ENCODE results near the gene PPARG. TPM values are rescaled to one million over a fixed set of nuclear protein-coding genes. Genes with fewer than 3 reads are reported as not detected.

Gene PPARG
- total and polyA plus RNA-seq, 2 of the 13 experiments (the other 11 are each of a cell fraction or from before 2014, with no cell fraction given): 13.9 to 58.3 TPM

- TF ChIP-seq HINFP (CRISPR knock-in tag; IDR thresholded peaks at IDR 0.05; ENCODE audit: low read depth): no peak
- no peak for TF ChIP-seq ZFP62 (CRISPR knock-in tag; IDR thresholded peaks at IDR 0.05)
- peak; percentile 84 for TF ChIP-seq SP5 (CRISPR knock-in tag; IDR thresholded peaks at IDR 0.05; ENCODE audit: borderline replicate concordance, low read depth)
- peak; percentile 80 for TF ChIP-seq YY1 (IDR thresholded peaks at IDR 0.05; ENCODE audit: insufficient read depth, insufficient replicate concordance, low read depth, low read length)
- TF ChIP-seq ZNF670 (CRISPR knock-in tag; IDR thresholded peaks at IDR 0.05; ENCODE audit: borderline replicate concordance): no peak
- TF ChIP-seq PITX1 (CRISPR knock-in tag; IDR thresholded peaks at IDR 0.05): peak; percentile 90
- 0 out of 2 replicates have a peak, but pooled peaks have one; percentile 50 for TF ChIP-seq ZMYM2 (CRISPR knock-in tag; IDR thresholded peaks at IDR 0.05)
- TF ChIP-seq FOXK1 (CRISPR knock-in tag; IDR thresholded peaks at IDR 0.05; ENCODE audit: borderline replicate concordance, low read depth): no peak
- no peak for TF ChIP-seq AGO1 (IDR thresholded peaks at IDR 0.05; ENCODE audit: low read depth, low read length, poor library complexity, severe bottlenecking)
- TF ChIP-seq GFI1 (CRISPR knock-in tag; IDR thresholded peaks at IDR 0.05; ENCODE audit: borderline replicate concordance): 0 out of 2 replicates have a peak, but pooled peaks have one; percentile 50
- no peak for TF ChIP-seq CREBL2 (CRISPR knock-in tag; IDR thresholded peaks at IDR 0.05; ENCODE audit: borderline replicate concordance)
- TF ChIP-seq GMEB1 (CRISPR knock-in tag; IDR thresholded peaks at IDR 0.05; ENCODE audit: borderline replicate concordance): peak; percentile 57; the same call in 1 of the 2 replicates
- TF ChIP-seq ZBED4 (CRISPR knock-in tag; IDR thresholded peaks at IDR 0.05; ENCODE audit: borderline replicate concordance): peak; percentile 92; the same call in 1 of the 2 replicates
- peak; percentile 77 for TF ChIP-seq ZNF710 (CRISPR knock-in tag; IDR thresholded peaks at IDR 0.05; ENCODE audit: borderline replicate concordance)
- TF ChIP-seq POLR2AphosphoS5 (IDR thresholded peaks at IDR 0.05; ENCODE audit: low read depth, low read length): 0 out of 2 replicates have a peak, but pooled peaks have one; percentile 27
Observed at GRCh38 chr3:12452361-12453330, 163.8 kb downstream of the PPARG start (continued).

All from HepG2 (cell line).